DND-41 (cell line): ENCODE measurements around the gene CD19.

Experiments used
- CTCF ChIP-seq: IDR thresholded peaks from 2 replicates; pipeline ENCODE4 v1.5.1; 2012; ENCODE audit warnings: borderline replicate concordance, low read length, moderate library complexity, mild to moderate bottlenecking; ENCODE audit not compliant: poor library complexity, severe bottlenecking; ENCODE audit errors: extremely low read depth
- EZH2 ChIP-seq: IDR thresholded peaks from 3 replicates; pipeline ENCODE4 v1.6.1; 2012; ENCODE audit warnings: borderline replicate concordance, low read depth, mild to moderate bottlenecking, moderate library complexity, low read length, inconsistent platforms; ENCODE audit not compliant: severe bottlenecking

GRCh38 chr16:28938721-28939120 lies 7.0 kb downstream of the CD19 start:
- TF ChIP-seq CTCF (no peak), EZH2 (no peak)
